Nucleus accumbens (tissue), 56 donors: Measurements from ENCODE around the gene UBE2J1.
"Not testable (repeated sequence)": the region's sequence is repeated elsewhere in the genome, so short reads cannot be mapped to it uniquely, and the experiment has no call there.

Experiments
- DNase-seq, 56 donors: peaks; one replicate each; lab custom pipeline; 2025; lab: John Stamatoyannopoulos, UW

Gene UBE2J1

DNA sequence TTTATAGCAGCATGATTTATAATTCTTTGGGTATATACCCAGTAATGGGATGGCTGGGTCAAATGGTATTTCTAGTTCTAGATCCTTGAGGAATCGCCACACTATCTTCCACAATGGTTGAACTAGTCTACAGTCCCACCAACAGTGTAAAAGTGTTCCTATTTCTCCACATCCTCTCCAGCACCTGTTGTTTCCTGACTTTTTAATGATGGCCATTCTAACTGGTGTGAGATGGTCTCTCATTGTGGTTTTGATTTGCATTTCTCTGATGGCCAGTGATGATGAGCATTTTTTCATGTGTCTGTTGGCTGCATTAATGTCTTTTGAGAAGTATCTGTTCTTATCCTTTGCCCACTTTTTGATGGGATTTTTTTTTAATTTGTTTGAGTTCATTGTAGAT lies 57.4 kb downstream of the UBE2J1 start:
- not testable (repeated sequence) for DNase-seq

DNA sequence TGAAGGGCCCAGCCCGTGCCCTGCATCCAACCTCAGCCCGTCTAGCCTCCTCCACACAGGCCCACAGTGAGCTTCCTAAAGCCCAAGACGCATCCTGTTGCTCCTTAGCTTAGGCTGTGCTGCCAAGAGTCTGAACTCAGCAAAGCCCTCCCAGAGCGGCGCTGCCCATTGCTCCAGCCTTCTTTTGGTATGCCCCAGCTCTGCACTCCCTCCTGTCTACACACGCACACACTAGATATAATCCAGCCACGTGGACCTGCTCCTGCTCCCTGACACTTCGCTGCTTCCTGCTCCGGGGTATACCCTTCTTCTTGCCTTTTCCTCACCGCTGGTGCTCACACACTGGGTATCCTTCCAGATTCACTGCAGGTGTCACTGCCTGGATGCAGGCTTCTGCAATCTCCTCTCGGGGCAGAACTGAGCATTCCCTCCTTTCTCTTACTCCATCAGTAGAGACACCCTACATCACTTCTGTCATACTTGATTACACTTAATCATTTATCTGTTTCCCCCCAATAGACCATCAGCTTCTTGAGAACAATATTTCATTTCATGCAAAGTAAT lies 61.2 kb downstream of the UBE2J1 start:
- DNase-seq, result no peak

DNA sequence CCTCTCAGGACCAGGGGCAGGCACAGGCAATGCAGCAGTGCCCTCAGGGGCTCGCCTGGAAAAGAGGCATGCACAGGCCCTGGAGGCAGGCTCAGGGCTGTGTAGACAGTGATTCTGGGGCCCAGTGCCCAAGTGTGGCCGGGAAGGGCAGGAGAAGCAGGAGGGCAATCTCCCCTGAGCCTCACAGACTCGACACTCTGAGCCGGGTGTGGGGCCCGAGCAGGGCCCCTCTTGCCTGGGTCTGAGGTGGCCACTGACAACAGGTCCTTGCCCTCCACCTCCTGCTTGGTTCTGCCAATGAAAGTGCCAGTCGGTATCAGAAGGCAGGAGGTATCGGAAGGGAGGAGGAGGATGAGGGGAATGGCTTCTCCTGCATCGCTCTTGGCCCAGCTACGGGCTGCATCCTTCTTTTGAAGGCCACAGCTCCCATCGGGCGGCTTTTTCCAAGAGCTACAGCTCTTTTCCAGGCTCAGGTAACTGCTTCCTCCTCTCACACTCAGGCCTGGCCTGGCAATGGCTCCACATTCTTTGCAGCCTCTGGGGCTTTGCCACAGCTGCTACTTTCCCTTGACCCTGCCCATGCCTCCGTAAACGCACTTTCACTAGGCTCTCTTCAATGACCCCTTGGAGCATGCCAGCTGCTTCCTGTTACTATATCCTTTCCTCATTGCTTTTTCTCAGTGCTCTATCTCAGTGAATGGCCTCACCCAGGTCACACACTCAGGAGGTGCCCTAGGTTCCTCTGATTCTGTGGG lies 61.9 kb downstream of the UBE2J1 start:
- DNase-seq, result no peak

DNA sequence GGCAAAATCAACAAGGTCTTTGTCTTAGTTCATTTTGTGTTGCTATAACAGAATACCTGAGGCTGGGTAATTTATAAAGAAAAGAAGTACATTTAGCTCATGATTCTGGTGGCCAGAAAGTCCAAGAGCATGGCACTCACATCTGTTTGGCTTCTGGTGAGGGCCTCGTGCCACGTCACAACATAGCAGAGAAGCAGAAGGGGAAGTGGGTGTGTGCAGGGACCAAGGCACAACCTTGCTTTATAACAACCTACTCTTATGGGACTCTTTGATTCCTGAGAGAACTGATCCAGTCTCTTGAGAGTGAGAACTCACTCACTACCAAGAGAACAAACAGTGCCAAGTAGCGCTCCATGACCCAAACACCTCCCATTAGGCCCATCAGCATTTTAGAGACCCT lies 62.8 kb downstream of the UBE2J1 start:
- no peak for DNase-seq

GRCh38 chr6:89287351-89288028 lies 65.0 kb downstream of the UBE2J1 start:
- DNase-seq, result no peak

DNA sequence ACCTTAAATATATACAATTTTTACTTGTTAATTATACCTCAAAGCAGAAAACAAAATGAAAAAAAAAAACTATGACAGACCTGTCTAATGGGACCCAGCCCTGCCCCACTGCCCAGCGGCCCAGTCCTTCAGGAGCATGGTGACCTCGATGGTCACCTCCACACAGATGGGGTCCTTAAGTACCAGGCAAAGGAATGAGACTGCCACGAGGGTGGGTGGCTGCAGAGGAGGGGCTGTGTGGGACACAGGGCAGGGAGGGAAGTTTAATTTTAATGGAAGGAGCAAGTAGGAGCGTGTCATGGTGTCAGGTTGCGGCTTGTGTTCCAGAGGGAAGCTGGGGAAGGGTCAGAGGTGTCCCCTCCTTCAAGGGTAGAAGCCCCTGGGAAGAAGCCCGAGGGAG lies 66.0 kb downstream of the UBE2J1 start:
- DNase-seq, result no peak

GRCh38 chr6:89284963-89285735 lies 67.4 kb downstream of the UBE2J1 start:
- no peak for DNase-seq

DNA sequence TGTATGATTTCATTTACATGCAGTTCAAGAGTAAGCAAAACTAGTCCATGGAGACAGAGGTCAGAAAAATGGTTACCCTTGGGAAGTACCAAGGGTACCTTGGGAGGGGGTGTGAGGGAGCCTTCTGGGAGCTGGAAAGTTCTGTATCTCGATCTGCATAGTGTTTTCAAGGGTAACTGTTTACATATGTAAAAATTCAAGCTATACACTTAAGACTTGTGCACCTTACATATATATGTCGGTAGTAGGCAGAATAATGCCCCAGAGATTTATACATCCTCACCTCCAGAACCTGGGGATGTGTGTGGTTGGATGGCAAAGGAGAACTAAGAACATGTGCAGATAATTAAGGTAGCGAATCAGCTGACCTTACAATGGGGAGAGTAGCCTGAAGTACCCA lies 68.4 kb downstream of the UBE2J1 start:
- DNase-seq, result no peak

GRCh38 chr6:89282749-89283148 lies 69.8 kb downstream of the UBE2J1 start:
- DNase-seq, result no peak

DNA sequence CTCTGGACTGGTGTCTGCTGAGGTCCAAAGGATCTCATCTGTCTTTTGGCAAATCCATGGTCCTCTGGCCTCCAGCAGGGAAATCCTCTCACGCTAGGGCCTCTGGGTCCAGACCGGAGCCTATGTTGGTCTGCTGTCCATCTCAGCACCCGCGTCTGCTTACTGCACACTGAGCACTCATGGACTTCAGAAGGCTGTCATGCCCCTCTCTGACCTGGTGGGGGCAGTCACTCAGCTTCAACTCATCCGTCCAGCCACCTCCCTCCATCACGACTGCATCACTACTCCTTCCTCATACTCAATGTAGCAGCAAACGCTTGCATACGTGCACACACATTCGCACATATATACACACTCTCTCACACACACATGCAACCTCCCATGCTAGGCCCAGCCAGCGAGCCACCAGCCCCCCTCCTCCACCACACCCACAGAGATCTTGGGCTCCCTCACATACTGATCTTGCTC lies 70.7 kb downstream of the UBE2J1 start:
- no peak for DNase-seq

GRCh38 chr6:89278956-89279355 lies 73.6 kb downstream of the UBE2J1 start:
- no peak for DNase-seq
